ENCODE results near the gene NID2. TPM values are rescaled to one million over a fixed set of nuclear protein-coding genes. Genes with fewer than 3 reads are reported as not detected.

Gene NID2
- total and polyA plus RNA-seq, 2 of the 4 experiments (the other 2 are of a cell fraction), result 101 to 303 TPM

DNA sequence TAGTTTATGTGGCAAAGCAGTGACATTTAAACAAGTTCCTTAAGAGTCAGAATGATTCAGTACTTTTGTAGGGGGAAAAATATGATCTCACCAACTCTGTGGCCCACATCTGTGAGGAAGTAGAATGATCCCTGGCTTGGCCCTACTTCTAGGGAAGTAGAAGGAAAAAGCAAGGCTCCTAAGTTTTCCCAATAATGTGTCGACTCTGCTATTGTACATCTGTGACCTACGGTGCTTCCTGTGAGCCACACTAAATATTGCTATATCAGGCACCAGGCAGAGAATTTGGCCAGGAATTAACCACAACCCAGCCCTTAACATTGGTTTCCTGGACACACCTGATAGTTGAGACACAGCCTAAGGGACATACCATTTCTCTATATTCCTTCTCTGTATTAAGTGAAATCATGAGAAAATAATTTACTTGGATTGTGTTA, 9.3 kb upstream of the NID2 start:
- Histone ChIP-seq H2AK9ac (replicated peaks; ENCODE audit: low read depth, low read length, poor library complexity) (no peak overlapping the region), H2AFZ (replicated peaks; ENCODE audit: low read length, poor library complexity) (no peak overlapping the region), H2BK5ac (ENCODE audit: low read depth, low read length, poor library complexity, severe bottlenecking) (peak overlapping the region; percentile 98), H3K9me1 (ENCODE audit: insufficient read depth, low read length) (peaks cover 24% of the 10 kb centered on the region), H4K20me1 (ENCODE audit: insufficient read depth, low read length) (no peaks in the 10 kb centered on the region), H3K14ac (replicated peaks; ENCODE audit: low read depth, low read length) (peak overlapping the region; percentile 98), H2BK120ac (ENCODE audit: low read depth, low read length) (peak overlapping the region; percentile 99), H4K5ac (ENCODE audit: low read depth, low read length) (peak overlapping the region; percentile 95), H4K91ac (ENCODE audit: insufficient read depth, low read depth, low read length) (peak overlapping the region; percentile 72), H3K18ac (ENCODE audit: low read depth, low read length) (peak overlapping the region; percentile 97), H3K27ac (ENCODE audit: insufficient read depth, low read length) (peak overlapping the region; percentile 98), H3K4me1 (ENCODE audit: control insufficient read depth, insufficient read depth, low read length) (peaks cover 35% of the 10 kb centered on the region), H4K8ac (ENCODE audit: low read depth in 2 of 2, low read length in 2 of 2) (peak overlapping the region; percentile 82 to 92), H3K36me3 (ENCODE audit: control insufficient read depth, insufficient read depth, low read length) (no peaks in the 10 kb centered on the region), H3K27me3 (ENCODE audit: control insufficient read depth, insufficient read depth, low read length) (no peaks in the 10 kb centered on the region), H3K79me1 (ENCODE audit: low read depth in 1 of 2, low read length in 2 of 2) (peaks cover 0 to 27% of the 10 kb centered on the region in 2 experiments; a peak in 3 of 4 replicates), H3K9me3 (ENCODE audit: control insufficient read depth, insufficient read depth, low read length) (no peaks in the 10 kb centered on the region), H3K4me3 (ENCODE audit: insufficient read depth, low read depth, low read length) (no peak overlapping the region), H3K4ac (ENCODE audit: low read depth, low read length) (peak overlapping the region; percentile 99), H2AK5ac (ENCODE audit: low read depth, low read length) (peak overlapping the region; percentile 57; the same call in 1 of the 2 replicates), H2BK15ac (ENCODE audit: low read depth, low read length) (peak overlapping the region; percentile 95; the same call in 2 of the 3 replicates), H3K23ac (ENCODE audit: low read depth, low read length) (peak overlapping the region; percentile 79; the same call in 1 of the 2 replicates), H3K56ac (ENCODE audit: extremely low read depth, insufficient read depth, low read length) (peak overlapping the region; percentile 36; the same call in 1 of the 2 replicates), H2BK20ac (ENCODE audit: low read depth, low read length) (peak overlapping the region; percentile 97), H3K4me2 (ENCODE audit: low read depth, low read length) (no peak overlapping the region), H3K9ac (ENCODE audit: low read depth, low read length) (no peak overlapping the region)
- in situ Hi-C loops (cut with MboI; ENCODE audit: low sequenced_read_pairs), result no loop called here
- dilution Hi-C loops (cut with HindIII; ENCODE audit: low sequenced_read_pairs, unreplicated experiment), result no loop called here
- TF ChIP-seq FOS (IDR thresholded peaks at IDR 0.05; ENCODE audit: low read depth, low read length) (no peak), MXI1 (IDR thresholded peaks at IDR 0.05; ENCODE audit: borderline replicate concordance, low read depth, low read length) (no peak), RFX5 (IDR thresholded peaks at IDR 0.05; ENCODE audit: low read depth, low read length) (no peak), NFE2L2 (IDR thresholded peaks at IDR 0.05; ENCODE audit: low read depth, low read length) (peak; percentile 82)
- ChIA-PET CTCF (interaction anchor here (1.0 kb wide), 1 partner anchor 32 kb away, joined by 4 read pairs; no protein-coding TSS in a partner anchor), POLR2A (ENCODE audit: unreplicated experiment) (no interaction called here)
- WGBS, 2 experiments (ENCODE audit: extremely low coverage in 2 of 2, insufficient read length in 1 of 2), result 100% methylated on average over 1 of the region's 2 CpGs; no CpG with 5 or more reads in 1 of the 2 experiments
- no TSS peak for BruUV-seq (replicated peaks)
- intact Hi-C loops (cut with micrococcal nuclease), result no loop called here
- ATAC-seq (ENCODE audit: low read depth), result peak; percentile 2; the same call in 1 of the 2 replicates
- peak; percentile 82 for DNase-seq
